Bronchial epithelial cell (primary cell): ENCODE measurements around the gene METTL24. TPM values are rescaled to one million over a fixed set of nuclear protein-coding genes. Genes with fewer than 3 reads are reported as not detected.
"Not testable (repeated sequence)": the region's sequence is repeated elsewhere in the genome, so short reads cannot be mapped to it uniquely, and the experiment has no call there.

ENCODE experiments used
- DNase-seq: peaks from one replicate; pipeline ENCODE4 v3.0.0-alpha.2; 2010; ENCODE audit warnings: low read depth
- FAIRE-seq: peaks from 2 replicates; lab custom pipeline; 2011; peaks lifted over from hg19 to GRCh38; lab: Jason Lieb, UNC
- H3K27me3 ChIP-seq: 2 replicates; pipeline ENCODE4 v1.5.1; 2011; ENCODE audit warnings: low read length; ENCODE audit not compliant: control insufficient read depth, insufficient read depth
- H3K36me3 ChIP-seq: 2 replicates; pipeline ENCODE4 v1.5.1; 2011; ENCODE audit warnings: low read length; ENCODE audit not compliant: control insufficient read depth, insufficient read depth
- H3K4me3 ChIP-seq: 2 replicates; pipeline ENCODE4 v1.5.1; 2011; ENCODE audit warnings: mild to moderate bottlenecking, low read depth, low read length, control low read depth
- total RNA-seq: library from RNA; depleted of rRNA; stranded (reverse); fragments of >200 nt; gene quantifications from 2 replicates; pipeline ENCODE4 v1.2.1, GENCODE V29; 2014
- TF ChIP-seq, protein P1 (sequence below): IDR thresholded peaks from 2 replicates; pipeline ENCODE4 v1.5.1; 2011; ENCODE audit warnings: mild to moderate bottlenecking, moderate library complexity, low read length, control low read depth, inconsistent platforms; ENCODE audit not compliant: insufficient read depth, severe bottlenecking

Gene METTL24
- total RNA-seq, 1 donor from 2014 or later, result not detected

DNA sequence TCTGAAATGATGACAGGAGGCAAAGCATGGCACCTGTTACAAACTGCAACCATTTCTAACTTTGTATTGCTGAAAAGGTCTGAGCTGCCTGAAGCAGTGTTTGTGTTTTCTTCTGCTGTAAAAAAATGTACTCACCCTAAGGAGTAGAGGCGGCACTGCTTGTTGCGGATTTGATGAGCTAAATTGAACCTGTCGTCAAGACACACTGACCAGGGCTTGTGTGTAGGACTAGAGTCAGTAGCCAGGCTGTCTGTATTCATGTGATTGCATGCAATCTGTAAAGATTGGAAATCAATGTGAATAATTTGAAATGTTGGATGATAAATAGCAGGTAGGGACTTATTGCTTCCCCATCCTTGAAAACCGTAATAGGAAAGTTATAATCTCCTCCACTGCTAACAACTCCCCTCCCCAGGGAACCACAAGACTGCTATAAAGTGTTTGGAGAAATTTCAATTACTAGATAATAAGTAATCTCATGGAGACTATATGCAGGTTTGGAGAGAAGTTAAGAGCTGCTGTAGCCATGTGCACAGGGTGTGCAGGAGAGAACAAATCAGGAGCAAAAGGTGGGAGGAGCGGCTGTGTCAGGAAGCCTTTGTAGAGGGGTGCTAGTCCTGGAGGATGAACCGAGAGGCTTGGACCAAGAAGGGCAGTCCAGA lies 42.8 kb downstream of the METTL24 start:
- TF ChIP-seq, protein P1, sequence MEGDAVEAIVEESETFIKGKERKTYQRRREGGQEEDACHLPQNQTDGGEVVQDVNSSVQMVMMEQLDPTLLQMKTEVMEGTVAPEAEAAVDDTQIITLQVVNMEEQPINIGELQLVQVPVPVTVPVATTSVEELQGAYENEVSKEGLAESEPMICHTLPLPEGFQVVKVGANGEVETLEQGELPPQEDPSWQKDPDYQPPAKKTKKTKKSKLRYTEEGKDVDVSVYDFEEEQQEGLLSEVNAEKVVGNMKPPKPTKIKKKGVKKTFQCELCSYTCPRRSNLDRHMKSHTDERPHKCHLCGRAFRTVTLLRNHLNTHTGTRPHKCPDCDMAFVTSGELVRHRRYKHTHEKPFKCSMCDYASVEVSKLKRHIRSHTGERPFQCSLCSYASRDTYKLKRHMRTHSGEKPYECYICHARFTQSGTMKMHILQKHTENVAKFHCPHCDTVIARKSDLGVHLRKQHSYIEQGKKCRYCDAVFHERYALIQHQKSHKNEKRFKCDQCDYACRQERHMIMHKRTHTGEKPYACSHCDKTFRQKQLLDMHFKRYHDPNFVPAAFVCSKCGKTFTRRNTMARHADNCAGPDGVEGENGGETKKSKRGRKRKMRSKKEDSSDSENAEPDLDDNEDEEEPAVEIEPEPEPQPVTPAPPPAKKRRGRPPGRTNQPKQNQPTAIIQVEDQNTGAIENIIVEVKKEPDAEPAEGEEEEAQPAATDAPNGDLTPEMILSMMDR, result no peak
- no peak for FAIRE-seq
- Histone ChIP-seq H3K4me3 (no peak overlapping the region), H3K27me3 (no peaks in the 10 kb centered on the region), H3K36me3 (no peaks in the 10 kb centered on the region)
- DNase-seq, result no peak

- TF ChIP-seq, protein P1, result no peak
- no peak for FAIRE-seq
- DNase-seq, result no peak
- no peaks in the 10 kb centered on the region for H3K27me3 ChIP-seq
- H3K4me3 ChIP-seq, result no peak overlapping the region
- H3K36me3 ChIP-seq, result no peaks in the 10 kb centered on the region
Observed at GRCh38 chr6:110310861-110311446, 47.2 kb downstream of the METTL24 start.

DNA sequence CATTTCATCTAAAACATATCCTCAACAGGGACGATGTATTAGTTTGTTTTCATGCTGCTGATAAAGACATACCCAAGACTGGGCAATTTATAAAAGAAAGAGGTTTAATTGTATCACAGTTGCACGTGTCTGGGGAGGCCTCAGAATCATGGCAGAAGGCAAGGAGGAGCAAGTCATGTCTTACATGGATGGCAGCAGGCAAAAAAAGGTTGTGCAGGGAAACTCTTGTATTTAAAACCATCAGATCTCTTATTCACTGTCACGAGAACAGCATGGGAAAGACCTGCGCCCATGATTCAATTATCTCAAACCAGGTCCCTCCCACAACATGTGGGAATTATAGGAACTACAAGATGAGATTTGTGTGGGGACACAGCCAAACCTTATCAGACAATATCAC lies 48.7 kb downstream of the METTL24 start:
- not testable (repeated sequence) for H3K4me3 ChIP-seq, H3K36me3 ChIP-seq, DNase-seq, FAIRE-seq, H3K27me3 ChIP-seq

DNA sequence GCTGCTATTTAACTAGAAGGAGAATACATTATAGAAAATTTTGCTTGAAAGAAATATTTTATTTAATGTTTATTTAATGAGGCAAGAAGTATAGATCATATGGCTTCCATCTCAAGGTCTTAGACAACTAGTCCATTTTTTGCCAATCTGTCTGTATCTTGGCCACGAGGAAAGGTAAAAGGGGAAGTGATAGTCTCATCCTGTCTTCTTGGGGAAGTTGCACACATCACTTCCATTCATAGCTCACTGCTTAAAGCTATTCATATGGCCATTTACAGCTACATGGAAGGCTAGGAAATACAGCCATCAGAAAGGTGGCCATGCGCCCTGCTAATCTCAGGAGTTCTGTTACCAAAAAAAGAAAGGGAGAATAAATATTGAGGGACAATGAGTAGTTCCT lies 50.8 kb downstream of the METTL24 start:
- DNase-seq, result no peak
- FAIRE-seq, result no peak
- no peaks in the 10 kb centered on the region for H3K27me3 ChIP-seq
- no peaks in the 10 kb centered on the region for H3K36me3 ChIP-seq
- H3K4me3 ChIP-seq, result no peak overlapping the region
- TF ChIP-seq, protein P1, result no peak

GRCh38 chr6:110305832-110306231 lies 52.3 kb downstream of the METTL24 start:
- FAIRE-seq, DNase-seq, H3K36me3 ChIP-seq, H3K27me3 ChIP-seq, H3K4me3 ChIP-seq: not testable (repeated sequence)

- FAIRE-seq, H3K27me3 ChIP-seq, DNase-seq, H3K4me3 ChIP-seq, H3K36me3 ChIP-seq: not testable (repeated sequence)
Observed at GRCh38 chr6:110303692-110304091, 54.5 kb downstream of the METTL24 start.

DNA sequence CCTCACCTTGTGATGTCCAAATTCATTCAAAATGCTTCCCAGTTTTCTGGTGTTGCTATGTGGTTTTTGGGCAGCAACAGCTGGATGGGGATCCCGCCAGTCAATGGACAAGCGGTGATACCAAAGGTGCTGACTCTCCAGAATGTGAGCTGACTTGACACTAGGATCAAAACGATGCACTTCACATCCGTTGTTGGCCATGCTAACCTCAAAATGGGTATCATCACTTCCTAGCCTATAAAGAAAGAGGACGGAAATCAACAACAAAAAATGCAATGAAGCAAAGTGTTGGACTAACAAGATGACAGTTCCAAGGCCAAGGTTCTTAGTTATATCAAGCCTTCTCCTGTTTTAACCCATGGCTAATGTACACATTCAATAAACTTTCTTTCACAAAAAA lies 59.2 kb downstream of the METTL24 start:
- Histone ChIP-seq H3K27me3 (no peaks in the 10 kb centered on the region), H3K36me3 (no peaks in the 10 kb centered on the region), H3K4me3 (no peak overlapping the region)
- no peak for DNase-seq
- TF ChIP-seq, protein P1, result no peak
- FAIRE-seq, result no peak
